Stimulated activated CD8-positive, alpha-beta memory T cell treated with anti-CD3 and anti-CD28 coated beads, Interleukin-4, amount 100 ng/mL, for 1 hour (primary cell): ENCODE measurements around the gene FERMT3.

Experiments used
- DNase-seq, 2 donors: peaks; one replicate each; pipeline ENCODE4 v3.0.0-alpha.2; 2020; ENCODE audit warnings: low read depth in 2 of 2, low spot score in 1 of 2

The FERMT3 gene

GRCh38 chr11:64247729-64248531, 41.4 kb downstream of the FERMT3 start:
- no peak for DNase-seq

- DNase-seq: no peak
These were observed 42.1 kb downstream of the FERMT3 start for GRCh38 chr11:64248578-64248977.

- no peak for DNase-seq
These were observed 42.5 kb downstream of the FERMT3 start for GRCh38 chr11:64249038-64249437.

GRCh38 chr11:64249563-64250414, 43.3 kb downstream of the FERMT3 start:
- no peak for DNase-seq

GRCh38 chr11:64250415-64251015, 44.0 kb downstream of the FERMT3 start:
- DNase-seq: no peak

GRCh38 chr11:64251016-64251752, 44.7 kb downstream of the FERMT3 start, which contains the start of gene PLCB3:
TSS of gene PLCB3 (plus strand) at chr11:64251530. CDS start at chr11:64251650, 120 bp downstream.
- no peak for DNase-seq

GRCh38 chr11:64251753-64252002, 45.2 kb downstream of the FERMT3 start:
- no peak for DNase-seq

GRCh38 chr11:64252003-64252872, 45.7 kb downstream of the FERMT3 start:
- no peak for DNase-seq

GRCh38 chr11:64253043-64253442, 46.5 kb downstream of the FERMT3 start:
- DNase-seq: no peak

GRCh38 chr11:64253481-64253880, 47.0 kb downstream of the FERMT3 start:
- DNase-seq: no peak

GRCh38 chr11:64254326-64254725, 47.8 kb downstream of the FERMT3 start:
- no peak for DNase-seq

- no peak for DNase-seq
These were observed 48.9 kb downstream of the FERMT3 start for GRCh38 chr11:64255135-64256128.

GRCh38 chr11:64256300-64256699, 49.8 kb downstream of the FERMT3 start:
- no peak for DNase-seq

GRCh38 chr11:64258356-64258755, 51.8 kb downstream of the FERMT3 start:
- no peak for DNase-seq

GRCh38 chr11:64258946-64259532, 52.5 kb downstream of the FERMT3 start:
- DNase-seq: no peak

GRCh38 chr11:64259533-64260067, 53.1 kb downstream of the FERMT3 start:
- no peak for DNase-seq

- DNase-seq: no peak
These were observed 53.7 kb downstream of the FERMT3 start for GRCh38 chr11:64260147-64260708.

- no peak for DNase-seq
These were observed 55.1 kb downstream of the FERMT3 start for GRCh38 chr11:64261556-64262080.
